ENCODE measurements around the gene PHF12. TPM values are rescaled to one million over a fixed set of nuclear protein-coding genes. Genes with fewer than 3 reads are reported as not detected.

Gene PHF12
- total and polyA plus RNA-seq, 10 of the 15 experiments (the other 5 are each of a cell fraction or from before 2014, with no cell fraction given) = 1.3 to 43.9 (median 19.2) TPM

DNA sequence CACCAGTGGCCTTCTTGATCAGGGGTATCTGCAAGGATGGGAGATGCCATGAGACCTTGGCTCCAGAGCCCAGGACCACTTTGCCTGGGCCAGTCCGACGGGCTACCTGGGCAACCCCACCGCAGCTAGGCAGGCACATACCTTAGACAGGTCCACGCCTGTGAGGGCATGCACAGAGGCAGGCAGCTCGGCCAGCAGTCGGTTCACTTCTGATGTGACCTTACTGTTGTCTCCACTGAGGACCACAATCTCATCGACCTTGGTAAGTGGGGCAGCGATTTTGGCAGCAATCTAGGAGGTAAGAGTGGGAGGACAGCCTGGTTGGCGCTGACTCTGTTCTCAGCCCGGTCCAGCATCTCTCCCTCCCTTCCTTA lies 70.8 kb downstream of the PHF12 start:
- no peaks in the 10 kb centered on the region for H3K27me3 ChIP-seq (replicated peaks in 1 of 2; ENCODE audit: control insufficient read depth in 2 of 2, insufficient read depth in 2 of 2, low read length in 1 of 2)
- RAD21 ChIA-PET (ENCODE audit: unreplicated experiment) = interaction anchor here (3.0 kb wide), 1 partner anchor 117 kb away, joined by 22 read pairs; no protein-coding TSS in a partner anchor
- WGBS (ENCODE audit: insufficient coverage, insufficient replicate concordance, low lambda C conversion rate, missing lambda C conversion rate) = 87% methylated on average over 10 of the region's 10 CpGs
- H3K9ac ChIP-seq (ENCODE audit: control insufficient read depth, insufficient read depth, low read length) = no peak overlapping the region
- CTCF ChIA-PET = interaction anchor here (2.3 kb wide), 2 partner anchors 117 kb away, joined by 8 to 44 read pairs; no protein-coding TSS in a partner anchor
- no peaks in the 10 kb centered on the region for H4K20me1 ChIP-seq (ENCODE audit: control insufficient read depth, insufficient read depth)
- no TSS peak for BruUV-seq (replicated peaks)
- SMC1A ChIA-PET (ENCODE audit: uncharacterized antibody, unreplicated experiment) = interaction anchor here (0.9 kb wide), 1 partner anchor 9 kb away, joined by 4 read pairs; no protein-coding TSS in a partner anchor
- ATAC-seq (no peak), FAIRE-seq (no peak), DNase-seq (ENCODE audit: low read depth, low spot score) (no peak)
- no peak overlapping the region for H3K27ac ChIP-seq (ENCODE audit: control insufficient read depth, insufficient read depth)
- no peaks in the 10 kb centered on the region for H3K9me3 ChIP-seq (replicated peaks; ENCODE audit: control insufficient read depth, insufficient read depth, low read length)
- intact Hi-C loops (cut with micrococcal nuclease; ENCODE audit: unreplicated experiment) (no loop called here), in situ Hi-C loops (cut with MboI) (loop anchor here (25.0 kb wide), 1 partner anchor 1393 kb away; no protein-coding TSS in a partner anchor)
- H3K4me2 ChIP-seq (ENCODE audit: control insufficient read depth, insufficient read depth) = no peak overlapping the region
- POLR2A ChIA-PET = no interaction called here
- no peak overlapping the region for H2AFZ ChIP-seq (ENCODE audit: control insufficient read depth, low read depth, low read length)
- H3K4me3 ChIP-seq = no peak overlapping the region
- no peaks in the 10 kb centered on the region for H3K79me2 ChIP-seq (ENCODE audit: control insufficient read depth, insufficient read depth, low read length)
- TF ChIP-seq, protein P1, sequence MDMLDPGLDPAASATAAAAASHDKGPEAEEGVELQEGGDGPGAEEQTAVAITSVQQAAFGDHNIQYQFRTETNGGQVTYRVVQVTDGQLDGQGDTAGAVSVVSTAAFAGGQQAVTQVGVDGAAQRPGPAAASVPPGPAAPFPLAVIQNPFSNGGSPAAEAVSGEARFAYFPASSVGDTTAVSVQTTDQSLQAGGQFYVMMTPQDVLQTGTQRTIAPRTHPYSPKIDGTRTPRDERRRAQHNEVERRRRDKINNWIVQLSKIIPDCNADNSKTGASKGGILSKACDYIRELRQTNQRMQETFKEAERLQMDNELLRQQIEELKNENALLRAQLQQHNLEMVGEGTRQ (IDR thresholded peaks at IDR 0.05; ENCODE audit: borderline replicate concordance, low read depth, low read length) = no peak
- no peaks in the 10 kb centered on the region; the same call in 1 of the 2 replicates for H3K4me1 ChIP-seq (ENCODE audit: control insufficient read depth, insufficient read depth, low read length)
- H3K36me3 ChIP-seq (ENCODE audit: control insufficient read depth in 2 of 2, insufficient read depth in 2 of 2, low read length in 1 of 2) = peaks cover 9 to 30% of the 10 kb centered on the region in 2 experiments; a peak in 3 of 4 replicates

- RAD21 ChIA-PET (ENCODE audit: unreplicated experiment) = interaction anchor here (0.8 to 3.0 kb wide), 7 partner anchors 8 to 153 kb away, joined by 3 to 22 read pairs (median 4); partner anchors contain the start of gene FLOT2
- Histone ChIP-seq H2AFZ (ENCODE audit: control insufficient read depth, low read depth, low read length) (no peak overlapping the region), H4K20me1 (ENCODE audit: control insufficient read depth, insufficient read depth) (no peaks in the 10 kb centered on the region), H3K4me3 (no peak overlapping the region), H3K27me3 (replicated peaks in 1 of 2; ENCODE audit: control insufficient read depth in 2 of 2, insufficient read depth in 2 of 2, low read length in 1 of 2) (no peaks in the 10 kb centered on the region), H3K9ac (ENCODE audit: control insufficient read depth, insufficient read depth, low read length) (no peak overlapping the region), H3K27ac (ENCODE audit: control insufficient read depth, insufficient read depth) (no peak overlapping the region), H3K36me3 (ENCODE audit: control insufficient read depth in 2 of 2, insufficient read depth in 2 of 2, low read length in 1 of 2) (peaks cover 9 to 30% of the 10 kb centered on the region in 2 experiments; a peak in 3 of 4 replicates), H3K4me1 (ENCODE audit: control insufficient read depth, insufficient read depth, low read length) (no peaks in the 10 kb centered on the region; the same call in 1 of the 2 replicates), H3K79me2 (ENCODE audit: control insufficient read depth, insufficient read depth, low read length) (no peaks in the 10 kb centered on the region), H3K9me3 (replicated peaks; ENCODE audit: control insufficient read depth, insufficient read depth, low read length) (no peaks in the 10 kb centered on the region), H3K4me2 (ENCODE audit: control insufficient read depth, insufficient read depth) (no peak overlapping the region)
- FAIRE-seq (no peak), ATAC-seq (no peak), DNase-seq (ENCODE audit: low read depth, low spot score) (no peak)
- SMC1A ChIA-PET (ENCODE audit: uncharacterized antibody, unreplicated experiment) = interaction anchor here (0.6 to 2.8 kb wide), 4 partner anchors 8 to 116 kb away, joined by 3 to 19 read pairs (median 4); no protein-coding TSS in a partner anchor
- intact Hi-C loops (cut with micrococcal nuclease; ENCODE audit: unreplicated experiment) (no loop called here), in situ Hi-C loops (cut with MboI) (loop anchor here (25.0 kb wide), 1 partner anchor 1393 kb away; no protein-coding TSS in a partner anchor)
- POLR2A ChIA-PET = interaction anchor here (1.6 kb wide), 1 partner anchor 8 kb away, joined by 7 read pairs; no protein-coding TSS in a partner anchor
- 64% methylated on average over 9 of the region's 9 CpGs for WGBS (ENCODE audit: insufficient coverage, insufficient replicate concordance, low lambda C conversion rate, missing lambda C conversion rate)
- CTCF ChIA-PET = interaction anchor here (0.8 to 2.3 kb wide), 7 partner anchors 8 to 153 kb away, joined by 3 to 44 read pairs (median 4); partner anchors contain the start of gene TLCD1
- no peak for TF ChIP-seq RAD21 (IDR thresholded peaks at IDR 0.05; ENCODE audit: insufficient read depth, low read depth, low read length)
- no peak for TF ChIP-seq MAX (IDR thresholded peaks at IDR 0.05; ENCODE audit: low read depth, low read length)
- TF ChIP-seq SUPT20H (IDR thresholded peaks at IDR 0.05; ENCODE audit: borderline replicate concordance, control insufficient read depth, low read depth, low read length) = no peak
- no peak for TF ChIP-seq RB1 (IDR thresholded peaks at IDR 0.05; ENCODE audit: borderline replicate concordance)
- TF ChIP-seq ASH2L (IDR thresholded peaks at IDR 0.05; ENCODE audit: borderline replicate concordance, low read depth) = no peak
- no peak for TF ChIP-seq ZNF24 (IDR thresholded peaks at IDR 0.05)
- BruUV-seq (replicated peaks) = no TSS peak
Observed at GRCh38 chr17:28879886-28880571, 71.3 kb downstream of the PHF12 start.

All from GM12878 (cell line).